Activated B cell treated with CpG ODN at 0.5 μM for 24 hours (primary cell): ENCODE results near the gene PRKACA. TPM values are rescaled to one million over a fixed set of nuclear protein-coding genes. Genes with fewer than 3 reads are reported as not detected.

Experiments used
- ATAC-seq: fragments of 200-7000 bp; cut with Tn5 transposase; one replicate; pipeline ENCODE4 v1.10.0; 2021; ENCODE audit warnings: low read depth, mild to moderate bottlenecking, moderate library complexity
- CTCF ChIA-PET: fragments of 350-600 bp; sonication (Branson Sonifier 250); formaldehyde crosslinking; loops from one replicate; lab custom pipeline; 2021; ENCODE audit warnings: antibody characterized with exemption; lab: Charles Lee
- POLR2A ChIA-PET: fragments of 350-600 bp; sonication (Branson Sonifier 250); formaldehyde crosslinking; loops from one replicate; lab custom pipeline; 2021; ENCODE audit warnings: antibody characterized with exemption; lab: Charles Lee
- DNase-seq: peaks from one replicate; pipeline ENCODE4 v3.0.0; 2022
- H3K27ac Mint-ChIP-seq: one replicate; pipeline ENCODE4 v1.8.0; 2020; ENCODE audit warnings: mixed read lengths
- H3K27me3 Mint-ChIP-seq: one replicate; pipeline ENCODE4 v1.8.0; 2021; ENCODE audit warnings: mixed read lengths
- H3K36me3 Mint-ChIP-seq: one replicate; pipeline ENCODE4 v1.8.0; 2021; ENCODE audit warnings: low read depth, mixed read lengths
- H3K4me1 Mint-ChIP-seq: one replicate; pipeline ENCODE4 v1.8.0; 2021; ENCODE audit warnings: mixed read lengths
- H3K4me3 Mint-ChIP-seq: one replicate; pipeline ENCODE4 v1.8.0; 2020; ENCODE audit warnings: mild to moderate bottlenecking, mixed read lengths
- H3K9me3 Mint-ChIP-seq: one replicate; pipeline ENCODE4 v1.8.0; 2020; ENCODE audit warnings: mixed read lengths
- intact Hi-C: fragments of 100-400 bp; cut with micrococcal nuclease; formaldehyde crosslinking; loops from one replicate; pipeline ENCODE4 v1.15.1; 2024
- total RNA-seq: library from RNA; stranded (reverse); gene quantifications from 2 replicates; pipeline ENCODE4 v1.2.3, GENCODE V29; 2022
- TF ChIP-seq, protein P1 (sequence below): fragments of 200-600 bp; IDR thresholded peaks from one replicate; pipeline ENCODE4 v1.8.0; 2022; ENCODE audit warnings: antibody characterized with exemption, mild to moderate bottlenecking

Gene PRKACA
- total RNA-seq, 1 donor from 2014 or later = 43.7 TPM

DNA sequence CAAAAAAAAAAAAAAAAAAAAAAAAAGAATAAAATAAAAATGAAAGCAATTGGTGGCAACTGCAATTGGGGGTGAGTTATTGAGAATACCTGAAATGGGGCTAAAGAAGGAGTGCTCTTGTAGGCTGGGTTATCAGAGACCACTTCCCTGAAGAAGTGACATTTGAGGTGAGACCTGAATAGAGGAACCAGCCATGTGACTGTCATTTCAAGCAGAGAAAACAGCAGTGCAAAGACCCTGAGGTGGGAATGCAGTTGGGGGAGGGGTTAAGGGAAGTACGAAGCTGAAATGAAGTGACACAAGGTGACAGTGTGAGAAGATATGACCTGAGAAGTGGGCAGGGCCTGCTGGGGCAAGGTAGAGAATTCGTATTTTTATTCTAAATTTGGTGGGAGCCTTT is 51.4 kb downstream of the PRKACA start:
- DNase-seq (no peak), ATAC-seq (no peak)
- TF ChIP-seq, protein P1, sequence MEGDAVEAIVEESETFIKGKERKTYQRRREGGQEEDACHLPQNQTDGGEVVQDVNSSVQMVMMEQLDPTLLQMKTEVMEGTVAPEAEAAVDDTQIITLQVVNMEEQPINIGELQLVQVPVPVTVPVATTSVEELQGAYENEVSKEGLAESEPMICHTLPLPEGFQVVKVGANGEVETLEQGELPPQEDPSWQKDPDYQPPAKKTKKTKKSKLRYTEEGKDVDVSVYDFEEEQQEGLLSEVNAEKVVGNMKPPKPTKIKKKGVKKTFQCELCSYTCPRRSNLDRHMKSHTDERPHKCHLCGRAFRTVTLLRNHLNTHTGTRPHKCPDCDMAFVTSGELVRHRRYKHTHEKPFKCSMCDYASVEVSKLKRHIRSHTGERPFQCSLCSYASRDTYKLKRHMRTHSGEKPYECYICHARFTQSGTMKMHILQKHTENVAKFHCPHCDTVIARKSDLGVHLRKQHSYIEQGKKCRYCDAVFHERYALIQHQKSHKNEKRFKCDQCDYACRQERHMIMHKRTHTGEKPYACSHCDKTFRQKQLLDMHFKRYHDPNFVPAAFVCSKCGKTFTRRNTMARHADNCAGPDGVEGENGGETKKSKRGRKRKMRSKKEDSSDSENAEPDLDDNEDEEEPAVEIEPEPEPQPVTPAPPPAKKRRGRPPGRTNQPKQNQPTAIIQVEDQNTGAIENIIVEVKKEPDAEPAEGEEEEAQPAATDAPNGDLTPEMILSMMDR = no peak
- Mint-ChIP-seq H3K4me1 (no peaks in the 10 kb centered on the region), H3K27me3 (peaks cover 8% of the 10 kb centered on the region), H3K27ac (no peak overlapping the region), H3K4me3 (no peak overlapping the region), H3K9me3 (no peaks in the 10 kb centered on the region), H3K36me3 (no peaks in the 10 kb centered on the region)
- POLR2A ChIA-PET = interaction anchor here (0.7 kb wide), 1 partner anchor 167 kb away, joined by 4 read pairs; no protein-coding TSS in a partner anchor
- CTCF ChIA-PET = interaction anchor here (0.7 kb wide), 1 partner anchor 38 kb away, joined by 3 read pairs; no protein-coding TSS in a partner anchor
- intact Hi-C loops = no loop called here

DNA sequence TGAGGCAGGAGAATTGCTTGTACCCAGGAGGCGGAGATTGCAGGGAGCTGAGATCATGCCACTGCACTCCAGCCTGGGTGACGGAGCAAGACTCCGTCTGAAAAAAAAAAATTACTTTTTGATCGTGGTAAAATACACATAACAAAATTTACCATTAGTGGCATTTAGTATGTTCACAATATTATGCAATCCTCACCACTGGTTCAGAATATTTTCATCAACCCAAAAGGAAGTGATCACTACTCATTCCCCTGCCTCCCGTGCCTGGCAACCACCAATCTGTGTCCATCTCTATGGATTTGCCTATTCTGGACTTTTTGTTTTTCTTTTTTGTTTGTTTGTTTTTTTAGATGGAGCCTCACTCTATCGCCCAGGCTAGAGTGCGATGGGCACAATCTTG is 54.5 kb downstream of the PRKACA start:
- ChIA-PET CTCF (no interaction called here), POLR2A (no interaction called here)
- ATAC-seq (no peak), DNase-seq (no peak)
- Mint-ChIP-seq H3K36me3 (no peaks in the 10 kb centered on the region), H3K4me3 (no peak overlapping the region), H3K9me3 (no peaks in the 10 kb centered on the region), H3K27ac (no peak overlapping the region), H3K4me1 (peaks cover 9% of the 10 kb centered on the region), H3K27me3 (peaks cover 28% of the 10 kb centered on the region)
- intact Hi-C loops = no loop called here
- TF ChIP-seq, protein P1 = no peak

DNA sequence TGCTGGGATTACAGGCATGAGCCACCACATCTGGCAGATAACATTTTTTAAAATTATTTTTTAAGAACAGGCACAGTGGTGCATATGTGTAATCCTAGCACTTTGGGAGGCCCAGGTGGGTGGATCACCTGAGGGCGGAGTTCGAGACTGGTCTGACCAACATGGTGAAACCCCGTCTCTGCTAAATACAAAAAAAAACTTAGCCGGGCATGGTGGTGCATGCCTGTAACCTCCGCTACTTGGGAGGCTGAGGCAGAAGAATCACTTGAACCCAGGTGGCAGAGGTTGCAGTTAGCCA is 55.1 kb downstream of the PRKACA start:
- Mint-ChIP-seq H3K36me3 (no peaks in the 10 kb centered on the region), H3K9me3 (no peaks in the 10 kb centered on the region), H3K4me3 (no peak overlapping the region), H3K27ac (no peak overlapping the region), H3K27me3 (peaks cover 33% of the 10 kb centered on the region), H3K4me1 (peaks cover 15% of the 10 kb centered on the region)
- CTCF ChIA-PET = no interaction called here
- POLR2A ChIA-PET = no interaction called here
- ATAC-seq (no peak), DNase-seq (no peak)
- TF ChIP-seq, protein P1 = no peak
- intact Hi-C loops = no loop called here

DNA sequence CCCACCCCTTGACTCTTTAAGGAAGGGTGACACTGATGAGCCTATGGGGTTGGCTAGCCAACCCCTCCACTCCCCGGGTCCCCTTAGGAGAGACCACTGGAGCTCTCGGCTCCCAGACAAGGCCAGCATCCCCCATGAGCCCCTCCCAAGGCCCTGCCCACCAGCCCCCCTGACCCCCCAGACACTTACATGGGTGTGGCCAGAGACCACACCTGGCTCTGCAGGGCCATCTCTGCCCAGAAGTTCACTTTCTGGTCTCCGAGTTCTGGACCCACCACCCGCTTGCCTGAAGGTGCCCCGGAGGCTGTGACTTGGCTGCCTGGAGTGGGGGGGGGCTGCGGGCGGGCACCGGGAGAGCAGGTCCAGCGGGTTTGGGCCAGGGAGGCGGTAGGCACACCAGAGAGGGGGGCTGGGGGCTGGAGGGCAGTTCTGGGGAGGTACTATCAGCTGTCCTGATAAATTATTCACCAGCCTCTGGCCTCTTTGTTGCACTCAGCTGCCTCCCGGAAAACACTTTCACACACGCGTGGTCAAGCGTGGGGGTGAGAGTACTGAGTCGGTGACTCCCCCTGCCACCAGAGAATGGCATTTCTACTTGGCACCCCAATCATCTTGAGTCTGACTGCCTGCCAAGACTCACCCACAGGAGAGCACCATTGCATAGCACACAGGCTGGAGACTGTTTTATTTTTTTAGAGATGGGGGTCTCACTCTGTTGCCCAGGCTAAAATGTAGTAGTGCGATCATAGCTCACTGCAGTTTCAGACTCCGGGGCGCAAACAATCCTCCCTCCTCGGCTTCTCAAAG is 55.6 kb downstream of the PRKACA start, which contains the start of gene PALM3:
PALM3 (minus strand) TSS at position 326 of the 807 bp plus-strand sequence; CDS start at position 230, 96 bp downstream.
- Mint-ChIP-seq H3K27me3 (peaks cover 36% of the 10 kb centered on the region), H3K4me3 (no peak within 1 kb of the TSS), H3K4me1 (peaks cover 16% of the 10 kb centered on the region), H3K9me3 (no peaks in the 10 kb centered on the region), H3K36me3 (no peaks in the 10 kb centered on the region), H3K27ac (no peak within 1 kb of the TSS)
- TF ChIP-seq, protein P1 = no peak
- intact Hi-C loops = no loop called here
- ChIA-PET CTCF (no interaction called here), POLR2A (no interaction called here)
- no peak for ATAC-seq
- no peak for DNase-seq

DNA sequence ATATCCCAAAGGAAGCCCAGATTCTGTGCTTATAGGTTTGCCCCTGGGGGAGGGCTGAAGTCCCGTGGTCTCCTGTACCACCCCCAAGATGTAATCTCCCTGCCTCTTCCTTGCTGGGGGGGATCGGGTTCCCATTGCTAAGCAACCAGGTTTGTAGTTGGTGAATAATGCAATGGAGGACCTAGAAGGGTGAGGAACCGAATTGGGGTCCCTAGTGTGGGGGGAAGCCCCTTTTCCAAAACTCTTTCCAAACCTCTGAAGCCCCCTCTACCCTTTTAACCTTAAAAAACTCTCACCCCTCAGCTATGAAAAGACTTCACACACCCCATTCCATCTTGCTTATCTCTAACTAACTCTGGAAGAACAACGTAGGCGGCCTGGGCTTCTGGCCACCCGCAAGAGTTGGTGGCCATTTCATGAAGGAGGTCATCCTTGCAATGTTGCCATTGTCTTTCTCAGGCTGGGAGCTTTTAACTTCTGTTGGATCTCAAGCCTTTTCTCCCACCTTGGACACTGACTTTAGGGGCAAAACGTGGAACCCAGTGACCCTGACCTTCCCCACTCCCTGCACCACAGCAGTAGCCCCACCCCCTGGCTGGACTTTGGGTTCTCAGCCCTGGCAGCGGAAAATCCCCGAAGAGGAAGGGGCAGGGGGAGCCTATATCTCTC is 56.3 kb downstream of the PRKACA start:
- TF ChIP-seq, protein P1 = no peak
- ATAC-seq = no peak
- Mint-ChIP-seq H3K9me3 (no peaks in the 10 kb centered on the region), H3K27me3 (peaks cover 39% of the 10 kb centered on the region), H3K27ac (no peak overlapping the region), H3K4me1 (peaks cover 18% of the 10 kb centered on the region), H3K36me3 (no peaks in the 10 kb centered on the region), H3K4me3 (no peak overlapping the region)
- no peak for DNase-seq
- CTCF ChIA-PET = interaction anchor here (1.1 to 1.2 kb wide), 2 partner anchors 56 to 75 kb away, joined by 3 read pairs; partner anchors contain the start of genes ASF1B and PRKACA
- intact Hi-C loops = no loop called here
- POLR2A ChIA-PET = interaction anchor here (0.6 kb wide), 1 partner anchor 886 kb away, joined by 3 read pairs; no protein-coding TSS in a partner anchor
